Liver (tissue), 9 donors: Measurements from ENCODE around the gene PIK3R6. TPM values are rescaled to one million over a fixed set of nuclear protein-coding genes. Genes with fewer than 3 reads are reported as not detected.

Source experiments
- DNase-seq: peaks from one replicate; pipeline ENCODE4 v3.0.0-alpha.2; 2017; ENCODE audit warnings: low spot score
- H3K27ac ChIP-seq, 2 donors: one replicate each; pipeline ENCODE4 v1.7.0; 2013; ENCODE audit warnings: inconsistent platforms in 2 of 2, low read length in 2 of 2, control low read depth in 1 of 2, low read depth in 1 of 2, mild to moderate bottlenecking in 1 of 2
- H3K27me3 ChIP-seq, 4 donors: one replicate each; pipeline versions ENCODE4 v1.6.1 to v1.7.0; 2013; ENCODE audit warnings: low read length in 3 of 4, inconsistent platforms in 1 of 4, mild to moderate bottlenecking in 1 of 4, moderate library complexity in 1 of 4; ENCODE audit not compliant: control insufficient read depth in 4 of 4, insufficient read depth in 4 of 4
- H3K36me3 ChIP-seq, 4 donors: one replicate each; pipeline versions ENCODE4 v1.6.1 to v1.7.0; 2013; ENCODE audit warnings: low read length in 3 of 4, mild to moderate bottlenecking in 3 of 4, low read depth in 1 of 4, moderate library complexity in 1 of 4; ENCODE audit not compliant: control insufficient read depth in 4 of 4, insufficient read depth in 3 of 4
- H3K4me1 ChIP-seq, 4 donors: one replicate each; pipeline versions ENCODE4 v1.6.1 to v1.7.0; 2013; ENCODE audit warnings: low read length in 3 of 4, mild to moderate bottlenecking in 3 of 4, moderate library complexity in 1 of 4; ENCODE audit not compliant: control insufficient read depth in 4 of 4, insufficient read depth in 4 of 4
- H3K4me3 ChIP-seq, 3 donors: one replicate each; pipeline versions ENCODE4 v1.6.1 to v1.7.0; 2013; ENCODE audit warnings: low read length in 3 of 3, control low read depth in 1 of 3, low read depth in 1 of 3, mild to moderate bottlenecking in 1 of 3
- H3K9ac ChIP-seq, 2 donors: one replicate each; pipeline ENCODE4 v1.7.0; 2013; ENCODE audit warnings: low read length in 2 of 2, mild to moderate bottlenecking in 2 of 2, moderate library complexity in 2 of 2, control low read depth in 1 of 2, low read depth in 1 of 2
- H3K9me3 ChIP-seq, 4 donors: one replicate each; pipeline versions ENCODE4 v1.6.1 to v1.7.0; 2013; ENCODE audit warnings: low read length in 3 of 4; ENCODE audit not compliant: control insufficient read depth in 4 of 4
- ATF3 ChIP-seq: IDR thresholded peaks from 2 replicates; pipeline ENCODE4 v1.6.1; 2016; ENCODE audit warnings: antibody characterized with exemption
- CTCF ChIP-seq: fragments of 150-350 bp; IDR thresholded peaks from 2 replicates; pipeline ENCODE4 v1.5.1; 2017; ENCODE audit warnings: improper control_type of control experiment, low read depth, low read length; ENCODE audit not compliant: missing input control
- EGR1 ChIP-seq, 2 donors: IDR thresholded peaks; 2 replicates each; pipeline ENCODE4 v1.6.1; 2016 to 2018; ENCODE audit warnings: antibody characterized with exemption in 2 of 2, low read depth in 2 of 2
- FOXA1 ChIP-seq: IDR thresholded peaks from 2 replicates; pipeline ENCODE4 v1.6.1; 2016; ENCODE audit warnings: antibody characterized with exemption
- FOXA2 ChIP-seq: IDR thresholded peaks from 2 replicates; pipeline ENCODE4 v1.6.1; 2016; ENCODE audit warnings: antibody characterized with exemption
- GABPA ChIP-seq, 2 donors: IDR thresholded peaks in 1 of 2; conservative IDR thresholded peaks in 1 of 2; 2 replicates each; pipeline ENCODE4 v1.6.1; 2016; ENCODE audit warnings: antibody characterized with exemption in 2 of 2, mild to moderate bottlenecking in 1 of 2, moderate library complexity in 1 of 2
- HNF4A ChIP-seq, 2 donors: conservative IDR thresholded peaks; 2 replicates each; pipeline ENCODE4 v1.6.1; 2016; ENCODE audit warnings: antibody characterized with exemption in 2 of 2, mild to moderate bottlenecking in 2 of 2
- HNF4G ChIP-seq: IDR thresholded peaks from 2 replicates; pipeline ENCODE4 v1.6.1; 2016; ENCODE audit warnings: antibody characterized with exemption
- JUND ChIP-seq, 2 donors: IDR thresholded peaks; 2 replicates each; pipeline ENCODE4 v1.6.1; 2016; ENCODE audit warnings: antibody characterized with exemption in 2 of 2
- MAX ChIP-seq: IDR thresholded peaks from 2 replicates; pipeline ENCODE4 v1.6.1; 2016; ENCODE audit warnings: antibody characterized with exemption
- NR2F2 ChIP-seq: IDR thresholded peaks from 2 replicates; pipeline ENCODE4 v1.6.1; 2016; ENCODE audit warnings: antibody characterized with exemption
- RAD21 ChIP-seq, 2 donors: IDR thresholded peaks; 2 replicates each; pipeline ENCODE4 v1.6.1; 2016; ENCODE audit warnings: antibody characterized with exemption in 2 of 2, mild to moderate bottlenecking in 2 of 2
- REST ChIP-seq: IDR thresholded peaks from 2 replicates; pipeline ENCODE4 v1.6.1; 2016; ENCODE audit warnings: antibody characterized with exemption, mild to moderate bottlenecking
- RXRA ChIP-seq, 2 donors: IDR thresholded peaks; 2 replicates each; pipeline ENCODE4 v1.6.1; 2017 to 2018; ENCODE audit warnings: antibody characterized with exemption in 2 of 2, mild to moderate bottlenecking in 1 of 2
- SP1 ChIP-seq: IDR thresholded peaks from 2 replicates; pipeline ENCODE4 v1.6.1; 2018; ENCODE audit warnings: antibody characterized with exemption, mild to moderate bottlenecking
- TAF1 ChIP-seq: conservative IDR thresholded peaks from 2 replicates; pipeline ENCODE4 v1.6.1; 2016; ENCODE audit warnings: antibody characterized with exemption, mild to moderate bottlenecking
- YY1 ChIP-seq: IDR thresholded peaks from 2 replicates; pipeline ENCODE4 v1.6.1; 2016; ENCODE audit warnings: antibody characterized with exemption, mild to moderate bottlenecking
- ZBTB33 ChIP-seq: IDR thresholded peaks from 2 replicates; pipeline ENCODE4 v1.6.1; 2016; ENCODE audit warnings: antibody characterized with exemption
- WGBS: extraction: QIAGEN DNeasy Blood & Tissue Kit; methylation state at CpG from one replicate; pipeline ENCODE4 v1.1.7; 2013; 5-methylcytosine and 5-hydroxymethylcytosine counted together
- polyA plus RNA-seq, 2 donors: library from polyadenylated mRNA; stranded (reverse) in 1 of 2; unstranded in 1 of 2; fragments of 200-250 nt in 1 of 2; fragments of >200 nt in 1 of 2; fragmentation: Nextera tagmentation in 1 of 2; extraction: Ambion mirVana in 1 of 2; gene quantifications; one replicate each; pipeline versions ENCODE4 v1.2.1 to v1.2.3, GENCODE V29; 2013 to 2015
- total RNA-seq, 2 donors: library from RNA; depleted of rRNA; stranded (reverse); fragments of >200 nt; gene quantifications; one replicate each; pipeline ENCODE4 v1.2.3, GENCODE V29; 2014
- donor health status: healthy.
- donor health status: healthy.
- donor health status: healthy.
- donor health status: healthy.
- donor health status: healthy.

PIK3R6 gene
- total and polyA plus RNA-seq, 4 donors: 0.15 to 0.37 (median 0.18) TPM

- peaks cover 0 to 3% (median 0%) of the 10 kb centered on the region in 4 donors for H3K27me3 ChIP-seq
- H3K9me3 ChIP-seq: peaks cover 0 to 2% (median 0%) of the 10 kb centered on the region in 4 donors
- H3K9ac ChIP-seq: no peak overlapping the region
- TF ChIP-seq RXRA (IDR thresholded peaks at IDR 0.05) (no peak), FOXA1 (no peak), SP1 (no peak), ATF3 (no peak), REST (no peak), YY1 (no peak), HNF4A (conservative IDR thresholded peaks at IDR 0.05) (no peak), GABPA (IDR thresholded peaks at IDR 0.05 in 1 of 2, conservative IDR thresholded peaks at IDR 0.05 in 1 of 2) (no peak), NR2F2 (no peak), EGR1 (IDR thresholded peaks at IDR 0.05; ENCODE audit: low read depth in 2 of 2) (no peak), RAD21 (IDR thresholded peaks at IDR 0.05) (no peak), FOXA2 (no peak), CTCF (no peak), HNF4G (no peak), TAF1 (no peak), ZBTB33 (no peak), JUND (IDR thresholded peaks at IDR 0.05) (no peak), MAX (no peak)
- no peak overlapping the region for H3K4me3 ChIP-seq
- H3K27ac ChIP-seq: no peak overlapping the region
- peak; percentile 27 for DNase-seq
- no peaks in the 10 kb centered on the region for H3K36me3 ChIP-seq
- no peaks in the 10 kb centered on the region for H3K4me1 ChIP-seq
- 69% methylated on average over 7 of the region's 7 CpGs for WGBS
Measured at GRCh38 chr17:8861495-8862181, 5.8 kb downstream of the PIK3R6 start.
